Measurements from ENCODE around the gene DOCK11. TPM values are rescaled to one million over a fixed set of nuclear protein-coding genes. Genes with fewer than 3 reads are reported as not detected.

The DOCK11 gene
- total and polyA plus RNA-seq, 2 donors (not counting 1 experiment from before 2014, with no cell fraction given): 40.1 to 85.3 TPM

GRCh38 chrX:118632862-118633261 lies 137.2 kb downstream of the DOCK11 start:
- H4K20me1 ChIP-seq (ENCODE audit: control insufficient read depth, extremely low read depth, insufficient read depth, low read length): no peaks in the 10 kb centered on the region
- no peak overlapping the region for H3K27ac ChIP-seq (ENCODE audit: insufficient read depth, low read length)
- H3K4me1 ChIP-seq (ENCODE audit: control insufficient read depth, extremely low read depth, insufficient read depth, low read length): no peaks in the 10 kb centered on the region
- no peaks in the 10 kb centered on the region for H3K27me3 ChIP-seq (ENCODE audit: control insufficient read depth, insufficient read depth, low read length)
- H3K4me2 ChIP-seq (ENCODE audit: extremely low read depth, insufficient read depth, low read length): no peak overlapping the region
- H3K36me3 ChIP-seq (ENCODE audit: control insufficient read depth, insufficient read depth, low read length): no peaks in the 10 kb centered on the region
- H3K9ac ChIP-seq (ENCODE audit: insufficient read depth, low read length): no peak overlapping the region
- TF ChIP-seq EZH2 (IDR thresholded peaks at IDR 0.05; ENCODE audit: low read length, missing control alignments): no peak
- no peaks in the 10 kb centered on the region for H3K79me2 ChIP-seq (ENCODE audit: control insufficient read depth, insufficient read depth, low read length)
- no peak for DNase-seq (ENCODE audit: low read depth in 2 of 2)
- H3K9me3 ChIP-seq (ENCODE audit: control insufficient read depth, insufficient read depth, low read depth, low read length): no peaks in the 10 kb centered on the region
- no peak overlapping the region for H2AFZ ChIP-seq (ENCODE audit: low read length)
- no peak overlapping the region for H3K4me3 ChIP-seq (replicated peaks in 1 of 4; ENCODE audit: control extremely low read depth in 1 of 4, insufficient read depth in 1 of 4, low read depth in 3 of 4, low read length in 4 of 4)

- Histone ChIP-seq H4K20me1 (ENCODE audit: control insufficient read depth, extremely low read depth, insufficient read depth, low read length) (no peaks in the 10 kb centered on the region), H3K27me3 (ENCODE audit: control insufficient read depth, insufficient read depth, low read length) (no peaks in the 10 kb centered on the region), H3K4me1 (ENCODE audit: control insufficient read depth, extremely low read depth, insufficient read depth, low read length) (no peaks in the 10 kb centered on the region), H3K36me3 (ENCODE audit: control insufficient read depth, insufficient read depth, low read length) (no peaks in the 10 kb centered on the region), H3K4me3 (replicated peaks in 1 of 4; ENCODE audit: control extremely low read depth in 1 of 4, insufficient read depth in 1 of 4, low read depth in 3 of 4, low read length in 4 of 4) (no peak overlapping the region), H3K9me3 (ENCODE audit: control insufficient read depth, insufficient read depth, low read depth, low read length) (no peaks in the 10 kb centered on the region), H2AFZ (ENCODE audit: low read length) (no peak overlapping the region), H3K79me2 (ENCODE audit: control insufficient read depth, insufficient read depth, low read length) (no peaks in the 10 kb centered on the region), H3K4me2 (ENCODE audit: extremely low read depth, insufficient read depth, low read length) (no peak overlapping the region), H3K9ac (ENCODE audit: insufficient read depth, low read length) (no peak overlapping the region), H3K27ac (ENCODE audit: insufficient read depth, low read length) (no peak overlapping the region)
- no peak for DNase-seq (ENCODE audit: low read depth in 2 of 2)
- TF ChIP-seq EZH2 (IDR thresholded peaks at IDR 0.05; ENCODE audit: low read length, missing control alignments): no peak
- TF ChIP-seq CTCF (conservative IDR thresholded peaks at IDR 0.05 in 1 of 2, IDR thresholded peaks at IDR 0.05 in 1 of 2; ENCODE audit: low read depth in 1 of 2, low read length in 2 of 2): no peak
These were observed 137.9 kb downstream of the DOCK11 start for GRCh38 chrX:118633530-118633929.

GRCh38 chrX:118634336-118634735 lies 138.7 kb downstream of the DOCK11 start:
- no peak overlapping the region for H3K4me2 ChIP-seq (ENCODE audit: extremely low read depth, insufficient read depth, low read length)
- no peak for TF ChIP-seq EZH2 (IDR thresholded peaks at IDR 0.05; ENCODE audit: low read length, missing control alignments)
- no peak for TF ChIP-seq CTCF (conservative IDR thresholded peaks at IDR 0.05 in 1 of 2, IDR thresholded peaks at IDR 0.05 in 1 of 2; ENCODE audit: low read depth in 1 of 2, low read length in 2 of 2)
- H3K36me3 ChIP-seq (ENCODE audit: control insufficient read depth, insufficient read depth, low read length): no peaks in the 10 kb centered on the region
- H2AFZ ChIP-seq (ENCODE audit: low read length): no peak overlapping the region
- no peaks in the 10 kb centered on the region for H4K20me1 ChIP-seq (ENCODE audit: control insufficient read depth, extremely low read depth, insufficient read depth, low read length)
- no peak overlapping the region for H3K9ac ChIP-seq (ENCODE audit: insufficient read depth, low read length)
- no peaks in the 10 kb centered on the region for H3K4me1 ChIP-seq (ENCODE audit: control insufficient read depth, extremely low read depth, insufficient read depth, low read length)
- no peaks in the 10 kb centered on the region for H3K9me3 ChIP-seq (ENCODE audit: control insufficient read depth, insufficient read depth, low read depth, low read length)
- H3K4me3 ChIP-seq (replicated peaks in 1 of 4; ENCODE audit: control extremely low read depth in 1 of 4, insufficient read depth in 1 of 4, low read depth in 3 of 4, low read length in 4 of 4): no peak overlapping the region
- no peak overlapping the region for H3K27ac ChIP-seq (ENCODE audit: insufficient read depth, low read length)
- H3K79me2 ChIP-seq (ENCODE audit: control insufficient read depth, insufficient read depth, low read length): no peaks in the 10 kb centered on the region
- H3K27me3 ChIP-seq (ENCODE audit: control insufficient read depth, insufficient read depth, low read length): no peaks in the 10 kb centered on the region
- no peak for DNase-seq (ENCODE audit: low read depth in 2 of 2)

Data from fibroblast of lung (primary cell).